ENCODE results near the gene SDK1. TPM values are rescaled to one million over a fixed set of nuclear protein-coding genes. Genes with fewer than 3 reads are reported as not detected.

SDK1 gene
- total and polyA plus RNA-seq, 2 donors (not counting 3 experiments of a cell fraction or from before 2014, with no cell fraction given), result 1.6 to 3.9 TPM

- H3K27ac ChIP-seq (ENCODE audit: insufficient read depth, low read depth, low read length), result no peak overlapping the region
- no TSS peak for BruUV-seq (replicated peaks)
- ChIA-PET CTCF (interaction anchor here (1.5 kb wide), 1 partner anchor 12 kb away, joined by 3 read pairs; no protein-coding TSS in a partner anchor), POLR2A (no interaction called here)
- intact Hi-C loops (cut with micrococcal nuclease) (no loop called here), dilution Hi-C loops (cut with MboI; ENCODE audit: extremely low pct_ligation_motif_present, low sequenced_read_pairs) (no loop called here)
- H3K4me3 ChIP-seq (replicated peaks in 1 of 3; ENCODE audit: insufficient read depth in 1 of 3, low read depth in 1 of 3, low read length in 3 of 3), result no peak overlapping the region
- no peak overlapping the region for H3K9ac ChIP-seq (replicated peaks; ENCODE audit: extremely low read depth, insufficient read depth, low read length)
- H4K20me1 ChIP-seq (replicated peaks; ENCODE audit: control insufficient read depth, extremely low read depth, insufficient read depth, low read length), result no peaks in the 10 kb centered on the region
- H3K9me3 ChIP-seq (replicated peaks; ENCODE audit: control insufficient read depth, insufficient read depth, low read length), result no peaks in the 10 kb centered on the region
- no peaks in the 10 kb centered on the region for H3K9me1 ChIP-seq (replicated peaks; ENCODE audit: control insufficient read depth, extremely low read depth, insufficient read depth, low read length)
- H2AFZ ChIP-seq (ENCODE audit: low read depth, low read length), result no peak overlapping the region
- H3K27me3 ChIP-seq (ENCODE audit: control insufficient read depth in 2 of 2, insufficient read depth in 2 of 2, low read length in 2 of 2), result no peaks in the 10 kb centered on the region
- H3K36me3 ChIP-seq (ENCODE audit: control insufficient read depth in 2 of 2, extremely low read depth in 1 of 2, insufficient read depth in 2 of 2, low read length in 2 of 2), result no peaks in the 10 kb centered on the region
- no peaks in the 10 kb centered on the region for H3K4me1 ChIP-seq (ENCODE audit: control insufficient read depth, extremely low read depth, insufficient read depth, low read length)
- no peak overlapping the region for H3K4me2 ChIP-seq (ENCODE audit: insufficient read depth, low read length)
- TF ChIP-seq GATA2 (IDR thresholded peaks at IDR 0.05; ENCODE audit: insufficient read depth, insufficient read length, low read depth, low read length), result no peak
- TF ChIP-seq EZH2 (IDR thresholded peaks at IDR 0.05; ENCODE audit: borderline replicate concordance, low read depth, low read length, severe bottlenecking), result no peak
- TF ChIP-seq MYC (IDR thresholded peaks at IDR 0.05; ENCODE audit: low read depth, low read length), result no peak
- no peak for TF ChIP-seq MAX (IDR thresholded peaks at IDR 0.05; ENCODE audit: insufficient read depth, insufficient read length)
- no peak for TF ChIP-seq POLR2A (IDR thresholded peaks at IDR 0.05; ENCODE audit: low read depth, low read length)
- no peak for TF ChIP-seq FOS (IDR thresholded peaks at IDR 0.05; ENCODE audit: borderline replicate concordance, insufficient read depth, low read length)
- TF ChIP-seq, protein P1, sequence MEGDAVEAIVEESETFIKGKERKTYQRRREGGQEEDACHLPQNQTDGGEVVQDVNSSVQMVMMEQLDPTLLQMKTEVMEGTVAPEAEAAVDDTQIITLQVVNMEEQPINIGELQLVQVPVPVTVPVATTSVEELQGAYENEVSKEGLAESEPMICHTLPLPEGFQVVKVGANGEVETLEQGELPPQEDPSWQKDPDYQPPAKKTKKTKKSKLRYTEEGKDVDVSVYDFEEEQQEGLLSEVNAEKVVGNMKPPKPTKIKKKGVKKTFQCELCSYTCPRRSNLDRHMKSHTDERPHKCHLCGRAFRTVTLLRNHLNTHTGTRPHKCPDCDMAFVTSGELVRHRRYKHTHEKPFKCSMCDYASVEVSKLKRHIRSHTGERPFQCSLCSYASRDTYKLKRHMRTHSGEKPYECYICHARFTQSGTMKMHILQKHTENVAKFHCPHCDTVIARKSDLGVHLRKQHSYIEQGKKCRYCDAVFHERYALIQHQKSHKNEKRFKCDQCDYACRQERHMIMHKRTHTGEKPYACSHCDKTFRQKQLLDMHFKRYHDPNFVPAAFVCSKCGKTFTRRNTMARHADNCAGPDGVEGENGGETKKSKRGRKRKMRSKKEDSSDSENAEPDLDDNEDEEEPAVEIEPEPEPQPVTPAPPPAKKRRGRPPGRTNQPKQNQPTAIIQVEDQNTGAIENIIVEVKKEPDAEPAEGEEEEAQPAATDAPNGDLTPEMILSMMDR (IDR thresholded peaks at IDR 0.05; ENCODE audit: extremely low read depth in 1 of 2, insufficient read depth in 1 of 2, low read depth in 1 of 2, low read length in 2 of 2), result no peak
- no peak for TF ChIP-seq JUN (IDR thresholded peaks at IDR 0.05; ENCODE audit: borderline replicate concordance, insufficient read depth, insufficient read length, low read depth)
- TF ChIP-seq POLR2AphosphoS5 (IDR thresholded peaks at IDR 0.05; ENCODE audit: insufficient read depth, low read depth, low read length), result no peak
- DNase-seq (ENCODE audit: low read depth, low spot score) (no peak), FAIRE-seq (no peak)
- no peaks in the 10 kb centered on the region for H3K79me2 ChIP-seq (ENCODE audit: control insufficient read depth, insufficient read depth, low read length)
These were observed 432.6 kb downstream of the SDK1 start for GRCh38 chr7:3733541-3734140.

All from endothelial cell of umbilical vein (primary cell).